HepG2 (cell line): ENCODE data around the gene BPI. TPM values are rescaled to one million over a fixed set of nuclear protein-coding genes. Genes with fewer than 3 reads are reported as not detected.

Experiments
- AGO2 ChIP-seq: fragments of 200-400 bp; formaldehyde crosslinking; optimal IDR thresholded peaks from 2 replicates; pipeline ENCODE3; 2017; ENCODE audit warnings: mild to moderate bottlenecking, low read depth, low read length, moderate library complexity
- AHR ChIP-seq: IDR thresholded peaks from 2 replicates; pipeline ENCODE4 v1.6.1; 2018; ENCODE audit warnings: missing genetic modification reagents, missing compliant biosample characterization
- EP300 ChIP-seq, 3 experiments: sonication (generic) in 1 of 3; formaldehyde crosslinking in 1 of 3; IDR thresholded peaks; 2 replicates each; pipeline versions ENCODE4 v1.5.1 to v1.6.1; 2011 to 2020; ENCODE audit warnings: low read depth in 2 of 3, low read length in 2 of 3, borderline replicate concordance in 1 of 3, improper control_type of control experiment in 1 of 3, mild to moderate bottlenecking in 1 of 3, missing genetic modification reagents in 1 of 3, moderate library complexity in 1 of 3
- GFI1 ChIP-seq: sonication (generic); formaldehyde crosslinking; IDR thresholded peaks from 2 replicates; pipeline ENCODE4 v1.5.0; 2020; ENCODE audit warnings: missing genetic modification reagents, mild to moderate bottlenecking, borderline replicate concordance
- HMG20A ChIP-seq: IDR thresholded peaks from 2 replicates; pipeline ENCODE4 v1.6.1; 2016; ENCODE audit warnings: borderline replicate concordance
- KDM4B ChIP-seq: sonication (generic); formaldehyde crosslinking; IDR thresholded peaks from 2 replicates; pipeline ENCODE4 v1.4.0; 2020; ENCODE audit warnings: missing genetic modification reagents
- MTERF4 ChIP-seq: sonication (generic); formaldehyde crosslinking; IDR thresholded peaks from 2 replicates; pipeline ENCODE4 v1.8.0; 2023; ENCODE audit warnings: mild to moderate bottlenecking, missing genetic modification reagents
- MZF1 ChIP-seq: sonication (generic); formaldehyde crosslinking; IDR thresholded peaks from 2 replicates; pipeline ENCODE4 v1.8.1; 2023; ENCODE audit warnings: mild to moderate bottlenecking, missing genetic modification reagents, borderline replicate concordance
- PRMT3 ChIP-seq: sonication (generic); formaldehyde crosslinking; IDR thresholded peaks from 2 replicates; pipeline ENCODE4 v1.8.1; 2022; ENCODE audit warnings: low read depth, mild to moderate bottlenecking, moderate library complexity, missing genetic modification reagents, borderline replicate concordance
- TBX3 ChIP-seq: fragments of 450-650 bp; IDR thresholded peaks from 2 replicates; pipeline ENCODE4 v1.6.1; 2017; ENCODE audit warnings: antibody characterized with exemption, mild to moderate bottlenecking, inconsistent platforms, borderline replicate concordance
- TCF12 ChIP-seq, 2 experiments: fragments of 450-650 bp in 1 of 2; sonication (generic) in 1 of 2; formaldehyde crosslinking in 1 of 2; IDR thresholded peaks; 2 replicates each; pipeline versions ENCODE4 v1.6.1 to v1.8.0; 2017 to 2022; ENCODE audit warnings: antibody characterized with exemption in 1 of 2, mild to moderate bottlenecking in 1 of 2, missing genetic modification reagents in 1 of 2, moderate library complexity in 1 of 2
- ZC3H4 ChIP-seq: sonication (generic); formaldehyde crosslinking; IDR thresholded peaks from 2 replicates; pipeline ENCODE4 v1.4.0; 2020; ENCODE audit warnings: missing genetic modification reagents, borderline replicate concordance
- ZKSCAN8 ChIP-seq: IDR thresholded peaks from 2 replicates; pipeline ENCODE4 v1.6.1; 2016; ENCODE audit warnings: borderline replicate concordance, missing genetic modification reagents, missing compliant biosample characterization
- ZNF678 ChIP-seq: sonication (generic); formaldehyde crosslinking; IDR thresholded peaks from 2 replicates; pipeline ENCODE4 v1.4.0; 2020; ENCODE audit warnings: mild to moderate bottlenecking, missing genetic modification reagents
- ZSCAN21 ChIP-seq: sonication (generic); formaldehyde crosslinking; IDR thresholded peaks from 2 replicates; pipeline ENCODE4 v1.8.0; 2022; ENCODE audit warnings: mild to moderate bottlenecking, missing genetic modification reagents, moderate library complexity, borderline replicate concordance
- ZSCAN31 ChIP-seq: sonication (generic); formaldehyde crosslinking; IDR thresholded peaks from 2 replicates; pipeline ENCODE4 v1.5.0; 2020; ENCODE audit warnings: low read depth, mild to moderate bottlenecking, missing genetic modification reagents
- polyA plus RNA-seq, 8 experiments: library from polyadenylated mRNA; depleted of rRNA in 3 of 8; stranded (reverse) in 7 of 8; unstranded in 1 of 8; fragments of >200 nt; fragmentation: Illumina TruSeq in 4 of 8; extraction: Trizol in 4 of 8; gene quantifications; 2 replicates each; pipeline versions ENCODE4 v1.2.1 to v1.2.3, GENCODE V29; 2011 to 2016; ENCODE audit warnings: low read depth in 4 of 8, missing spikeins in 1 of 8, mixed read lengths in 1 of 8; ENCODE audit not compliant: insufficient read depth in 1 of 8
- total RNA-seq, 5 experiments: library from RNA; depleted of rRNA; stranded (reverse); fragments of >200 nt; fragmentation: Illumina TruSeq; extraction: Trizol; gene quantifications; 2 replicates each; pipeline ENCODE4 v1.2.3, GENCODE V29; 2016; ENCODE audit warnings: low read depth in 1 of 5
- TF ChIP-seq, protein P1 (sequence below): sonication (generic); formaldehyde crosslinking; conservative IDR thresholded peaks from 2 replicates; pipeline ENCODE4 v1.5.0; 2020; ENCODE audit warnings: missing genetic modification reagents
- TF ChIP-seq, protein P2 (sequence below), 2 experiments: sonication (generic) in 1 of 2; formaldehyde crosslinking in 1 of 2; IDR thresholded peaks; 2 replicates each; pipeline versions ENCODE4 v1.6.1 to v1.9.0; 2014 to 2022; ENCODE audit warnings: antibody characterized with exemption in 1 of 2, borderline replicate concordance in 1 of 2, inconsistent platforms in 1 of 2, low read depth in 1 of 2, missing genetic modification reagents in 1 of 2

The BPI gene
- total and polyA plus RNA-seq, 2 of the 13 experiments (the other 11 are each of a cell fraction or from before 2014, with no cell fraction given), result not detected

DNA sequence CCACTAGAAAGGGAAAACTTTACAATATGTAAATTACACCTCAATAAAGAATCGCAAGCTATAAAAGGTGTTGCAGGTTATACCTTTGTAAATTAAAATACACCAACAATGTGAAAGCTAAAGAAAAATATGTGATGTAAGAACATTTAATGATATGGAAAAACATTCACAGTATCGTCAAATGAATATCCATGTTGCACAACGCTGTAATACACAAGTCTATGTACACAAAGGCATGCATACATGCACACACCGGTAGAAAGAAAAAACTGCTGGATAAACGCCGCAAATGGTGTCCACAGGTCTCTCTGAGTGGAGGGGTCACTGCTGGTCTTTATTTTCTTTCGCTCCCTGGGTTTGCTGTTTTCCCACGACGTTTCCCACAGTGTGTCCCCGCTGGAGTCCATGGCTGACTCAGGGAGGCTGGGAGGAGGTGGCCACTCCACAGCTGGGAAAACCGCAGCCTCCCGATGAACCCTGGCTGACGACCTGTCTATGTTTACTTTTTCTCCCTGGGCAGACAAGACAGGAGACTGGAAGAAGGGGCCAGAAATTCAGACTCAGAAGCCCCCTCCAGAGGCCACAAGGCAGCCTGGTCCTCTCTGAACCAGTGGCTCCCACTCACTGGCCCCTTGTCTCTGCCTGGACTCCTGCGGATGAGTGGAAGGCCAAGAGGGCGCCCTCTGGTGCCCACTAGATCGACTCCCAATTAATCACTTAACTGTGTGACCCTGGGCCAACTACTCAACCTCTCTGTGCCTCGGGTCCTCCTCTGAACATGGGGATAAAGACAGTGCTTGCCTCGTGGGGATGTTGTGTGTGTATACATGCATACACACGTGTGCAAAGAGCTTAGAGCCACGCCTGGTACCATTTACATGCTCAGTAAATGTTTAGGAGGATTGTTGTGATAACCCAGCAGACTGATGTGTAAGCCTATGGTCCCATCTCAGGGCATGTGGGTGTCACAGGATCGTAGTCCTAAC lies 12.8 kb upstream of the BPI start (continued):
- peak in 1 of 2 experiments; percentile 40; a peak in 1 of 4 replicates for TF ChIP-seq EP300 (IDR thresholded peaks at IDR 0.05; ENCODE audit: low read depth in 2 of 2, low read length in 2 of 2)
- TF ChIP-seq EP300 (CRISPR knock-in tag; IDR thresholded peaks at IDR 0.05; ENCODE audit: borderline replicate concordance), result no peak
- no peak for TF ChIP-seq ZSCAN31 (CRISPR knock-in tag)
- no peak for TF ChIP-seq HMG20A (CRISPR knock-in tag)
- no peak for TF ChIP-seq MZF1
- TF ChIP-seq, protein P1, sequence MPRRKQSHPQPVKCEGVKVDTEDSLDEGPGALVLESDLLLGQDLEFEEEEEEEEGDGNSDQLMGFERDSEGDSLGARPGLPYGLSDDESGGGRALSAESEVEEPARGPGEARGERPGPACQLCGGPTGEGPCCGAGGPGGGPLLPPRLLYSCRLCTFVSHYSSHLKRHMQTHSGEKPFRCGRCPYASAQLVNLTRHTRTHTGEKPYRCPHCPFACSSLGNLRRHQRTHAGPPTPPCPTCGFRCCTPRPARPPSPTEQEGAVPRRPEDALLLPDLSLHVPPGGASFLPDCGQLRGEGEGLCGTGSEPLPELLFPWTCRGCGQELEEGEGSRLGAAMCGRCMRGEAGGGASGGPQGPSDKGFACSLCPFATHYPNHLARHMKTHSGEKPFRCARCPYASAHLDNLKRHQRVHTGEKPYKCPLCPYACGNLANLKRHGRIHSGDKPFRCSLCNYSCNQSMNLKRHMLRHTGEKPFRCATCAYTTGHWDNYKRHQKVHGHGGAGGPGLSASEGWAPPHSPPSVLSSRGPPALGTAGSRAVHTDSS (CRISPR knock-in tag), result no peak
- TF ChIP-seq, protein P2, sequence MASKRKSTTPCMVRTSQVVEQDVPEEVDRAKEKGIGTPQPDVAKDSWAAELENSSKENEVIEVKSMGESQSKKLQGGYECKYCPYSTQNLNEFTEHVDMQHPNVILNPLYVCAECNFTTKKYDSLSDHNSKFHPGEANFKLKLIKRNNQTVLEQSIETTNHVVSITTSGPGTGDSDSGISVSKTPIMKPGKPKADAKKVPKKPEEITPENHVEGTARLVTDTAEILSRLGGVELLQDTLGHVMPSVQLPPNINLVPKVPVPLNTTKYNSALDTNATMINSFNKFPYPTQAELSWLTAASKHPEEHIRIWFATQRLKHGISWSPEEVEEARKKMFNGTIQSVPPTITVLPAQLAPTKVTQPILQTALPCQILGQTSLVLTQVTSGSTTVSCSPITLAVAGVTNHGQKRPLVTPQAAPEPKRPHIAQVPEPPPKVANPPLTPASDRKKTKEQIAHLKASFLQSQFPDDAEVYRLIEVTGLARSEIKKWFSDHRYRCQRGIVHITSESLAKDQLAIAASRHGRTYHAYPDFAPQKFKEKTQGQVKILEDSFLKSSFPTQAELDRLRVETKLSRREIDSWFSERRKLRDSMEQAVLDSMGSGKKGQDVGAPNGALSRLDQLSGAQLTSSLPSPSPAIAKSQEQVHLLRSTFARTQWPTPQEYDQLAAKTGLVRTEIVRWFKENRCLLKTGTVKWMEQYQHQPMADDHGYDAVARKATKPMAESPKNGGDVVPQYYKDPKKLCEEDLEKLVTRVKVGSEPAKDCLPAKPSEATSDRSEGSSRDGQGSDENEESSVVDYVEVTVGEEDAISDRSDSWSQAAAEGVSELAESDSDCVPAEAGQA (IDR thresholded peaks at IDR 0.05; ENCODE audit: low read depth), result no peak
- TF ChIP-seq, protein P2 (CRISPR knock-in tag; IDR thresholded peaks at IDR 0.05; ENCODE audit: borderline replicate concordance), result no peak
- TF ChIP-seq ZNF678 (CRISPR knock-in tag), result no peak
- no peak for TF ChIP-seq ZSCAN21 (CRISPR knock-in tag)
- no peak for TF ChIP-seq PRMT3
- peak; percentile 30; the same call in 1 of the 2 replicates for TF ChIP-seq GFI1
- TF ChIP-seq ZC3H4 (CRISPR knock-in tag), result no peak
- TF ChIP-seq TBX3, result no peak
- 0 out of 2 replicates have a peak, but pooled peaks have one; percentile 57 for TF ChIP-seq AHR (CRISPR knock-in tag)
- TF ChIP-seq KDM4B (CRISPR knock-in tag), result no peak
- peak; percentile 84 for TF ChIP-seq MTERF4 (CRISPR knock-in tag)
- 0 out of 2 replicates have a peak, but pooled peaks have one; percentile 35 for TF ChIP-seq ZKSCAN8 (CRISPR knock-in tag)
- no peak for TF ChIP-seq TCF12 (IDR thresholded peaks at IDR 0.05)
- TF ChIP-seq TCF12 (CRISPR knock-in tag; IDR thresholded peaks at IDR 0.05), result no peak
- TF ChIP-seq AGO2, result no peak
